ENCODE data around the gene GRIN2C.
"Not testable (repeated sequence)": the region's sequence is repeated elsewhere in the genome, so short reads cannot be mapped to it uniquely, and the experiment has no call there.

The GRIN2C gene

GRCh38 chr17:74859459-74860228 lies at the start of gene GRIN2C:
GRIN2C (minus strand) TSS chr17:74859885; CDS start chr17:74855092, 4,793 bp downstream.
- TF ChIP-seq CTCF (IDR thresholded peaks at IDR 0.05; ENCODE audit: borderline replicate concordance, control extremely low read depth, extremely low read depth, insufficient read depth, missing control alignments): peak; percentile 19
- no peak for DNase-seq (ENCODE audit: low spot score)
- in situ Hi-C loops (cut with MboI; ENCODE audit: low sequenced_read_pairs, unreplicated experiment): loop anchor here (10.0 kb wide), 1 partner anchor 65 kb away; no protein-coding TSS in a partner anchor

- in situ Hi-C loops (cut with MboI; ENCODE audit: low sequenced_read_pairs, unreplicated experiment); DNase-seq (ENCODE audit: low spot score): not testable (repeated sequence)
Measured at GRCh38 chr17:74909097-74909496, 49.4 kb upstream of the GRIN2C start.

- DNase-seq (ENCODE audit: low spot score): no peak
- in situ Hi-C loops (cut with MboI; ENCODE audit: low sequenced_read_pairs, unreplicated experiment): no loop called here
- TF ChIP-seq CTCF (IDR thresholded peaks at IDR 0.05; ENCODE audit: borderline replicate concordance, control extremely low read depth, extremely low read depth, insufficient read depth, missing control alignments): no peak
Measured at GRCh38 chr17:74907012-74907411, 47.3 kb upstream of the GRIN2C start.

GRCh38 chr17:74906214-74906793 lies 46.6 kb upstream of the GRIN2C start:
- in situ Hi-C loops (cut with MboI; ENCODE audit: low sequenced_read_pairs, unreplicated experiment); DNase-seq (ENCODE audit: low spot score): not testable (repeated sequence)

GRCh38 chr17:74904687-74905409 lies 45.2 kb upstream of the GRIN2C start:
- no peak for TF ChIP-seq CTCF (IDR thresholded peaks at IDR 0.05; ENCODE audit: borderline replicate concordance, control extremely low read depth, extremely low read depth, insufficient read depth, missing control alignments)
- no peak for DNase-seq (ENCODE audit: low spot score)
- in situ Hi-C loops (cut with MboI; ENCODE audit: low sequenced_read_pairs, unreplicated experiment): no loop called here

GRCh38 chr17:74903671-74904070 lies 44.0 kb upstream of the GRIN2C start:
- TF ChIP-seq CTCF (IDR thresholded peaks at IDR 0.05; ENCODE audit: borderline replicate concordance, control extremely low read depth, extremely low read depth, insufficient read depth, missing control alignments): no peak
- in situ Hi-C loops (cut with MboI; ENCODE audit: low sequenced_read_pairs, unreplicated experiment): no loop called here
- no peak for DNase-seq (ENCODE audit: low spot score)

GRCh38 chr17:74903034-74903433 lies 43.3 kb upstream of the GRIN2C start:
- in situ Hi-C loops (cut with MboI; ENCODE audit: low sequenced_read_pairs, unreplicated experiment): no loop called here
- DNase-seq (ENCODE audit: low spot score): no peak
- no peak for TF ChIP-seq CTCF (IDR thresholded peaks at IDR 0.05; ENCODE audit: borderline replicate concordance, control extremely low read depth, extremely low read depth, insufficient read depth, missing control alignments)
